SH-SY5Y (cell line): ENCODE measurements around the gene CTNNBIP1.

Experiments used
- GATA2 ChIP-seq: IDR thresholded peaks from 2 replicates; pipeline ENCODE4 v1.6.1; 2011; ENCODE audit warnings: mild to moderate bottlenecking, low read depth, low read length
- GATA3 ChIP-seq: IDR thresholded peaks from 2 replicates; pipeline ENCODE4 v1.6.1; 2011; ENCODE audit warnings: low read depth, mild to moderate bottlenecking, low read length, moderate library complexity

GRCh38 chr1:9866836-9867235 is 43.2 kb downstream of the CTNNBIP1 start:
- TF ChIP-seq GATA3 (no peak), GATA2 (no peak)
